HepG2 (cell line): Measurements from ENCODE around the gene ATP6V0D1. TPM values are rescaled to one million over a fixed set of nuclear protein-coding genes. Genes with fewer than 3 reads are reported as not detected.

Experiments
- ATAC-seq: fragments of 200-7000 bp; cut with Tn5 transposase; 3 replicates; pipeline ENCODE4 v1.9.1; 2020; ENCODE audit warnings: mild to moderate bottlenecking, moderate library complexity
- BruUV-seq: library from RNA; stranded (reverse); fragments of 400-500 nt; replicated peaks from 2 replicates; lab custom pipeline; 2021; lab: Mats Ljungman, UMichigan
- CTCF ChIA-PET: fragments of 300-600 bp; formaldehyde crosslinking; extraction: SDS; loops from one replicate; lab custom pipeline; 2021; ENCODE audit warnings: low total read pairs, inconsistent platforms, low intra/inter-chr PET ratio; lab: Yijun Ruan, JAX
- POLR2A ChIA-PET: fragments of 350-600 bp; sonication (Branson Sonifier 250); formaldehyde crosslinking; loops from one replicate; lab custom pipeline; 2020; ENCODE audit warnings: antibody characterized with exemption, inconsistent platforms; lab: Yijun Ruan, JAX
- DNase-seq: peaks from one replicate; pipeline ENCODE4 v3.0.0-alpha.2; 2015; ENCODE audit warnings: low spot score
- FAIRE-seq: peaks from 3 replicates; lab custom pipeline; 2011; peaks lifted over from hg19 to GRCh38; lab: Jason Lieb, UNC
- H2AFZ ChIP-seq: one replicate; pipeline ENCODE4 v1.6.1; 2011; ENCODE audit warnings: low read length, inconsistent platforms
- H3K27ac ChIP-seq: fragments of 300-600 bp; 3 replicates; pipeline ENCODE4 v1.8.0; 2011; ENCODE audit warnings: mixed run types, mild to moderate bottlenecking, mixed read lengths, low read length, inconsistent platforms; ENCODE audit not compliant: insufficient read depth; ENCODE audit errors: extremely low read length
- H3K27me3 ChIP-seq, 2 experiments: fragments of 200-600 bp in 1 of 2; 2 replicates in 1 of 2; 3 replicates in 1 of 2; pipeline versions ENCODE4 v1.6.0 to v1.8.0; 2011; ENCODE audit warnings: low read length in 2 of 2, mild to moderate bottlenecking in 2 of 2, moderate library complexity in 2 of 2, inconsistent platforms in 1 of 2; ENCODE audit not compliant: insufficient read depth in 2 of 2, control insufficient read depth in 1 of 2
- H3K36me3 ChIP-seq, 2 experiments: fragments of 200-600 bp in 1 of 2; replicated peaks in 1 of 2; 2 replicates in 1 of 2; 3 replicates in 1 of 2; pipeline versions ENCODE4 v1.5.1 to v1.8.0; 2011; ENCODE audit warnings: low read length in 2 of 2, inconsistent platforms in 1 of 2; ENCODE audit not compliant: insufficient read depth in 2 of 2, control insufficient read depth in 1 of 2
- H3K4me1 ChIP-seq: 2 replicates; pipeline ENCODE4 v1.5.1; 2012; ENCODE audit warnings: low read length, inconsistent platforms; ENCODE audit not compliant: insufficient read depth
- H3K4me2 ChIP-seq: 2 replicates; pipeline ENCODE4 v1.6.0; 2011; ENCODE audit warnings: low read depth, low read length, inconsistent platforms
- H3K4me3 ChIP-seq, 3 experiments: fragments of 200-600 bp in 1 of 3; sonication (generic), shearing (Covaris generic) in 1 of 3; replicated peaks in 1 of 3; 2 replicates each; pipeline ENCODE4 v1.5.1; 2011 to 2016; ENCODE audit warnings: low read length in 3 of 3, inconsistent platforms in 2 of 3, low read depth in 2 of 3, mild to moderate bottlenecking in 2 of 3, control low read depth in 1 of 3, mixed read lengths in 1 of 3; ENCODE audit not compliant: insufficient read depth in 1 of 3
- H3K79me2 ChIP-seq: one replicate; pipeline ENCODE4 v1.6.1; 2011; ENCODE audit warnings: low read length, inconsistent platforms; ENCODE audit not compliant: insufficient read depth
- H3K9ac ChIP-seq: 2 replicates; pipeline ENCODE4 v1.6.0; 2011; ENCODE audit warnings: mild to moderate bottlenecking, low read depth, low read length, inconsistent platforms; ENCODE audit not compliant: insufficient read depth
- H3K9me3 ChIP-seq: 2 replicates; pipeline ENCODE4 v1.5.1; 2012; ENCODE audit warnings: mild to moderate bottlenecking, low read length
- H4K20me1 ChIP-seq: 2 replicates; pipeline ENCODE4 v1.6.0; 2011; ENCODE audit warnings: inconsistent platforms, mild to moderate bottlenecking, low read length, moderate library complexity; ENCODE audit not compliant: insufficient read depth
- AGO1 ChIP-seq: fragments of 200-400 bp; formaldehyde crosslinking; IDR thresholded peaks from 2 replicates; pipeline ENCODE4 v1.6.1; 2017; ENCODE audit warnings: mild to moderate bottlenecking, low read depth, low read length, moderate library complexity; ENCODE audit not compliant: poor library complexity, severe bottlenecking
- BHLHE40 ChIP-seq: IDR thresholded peaks from 2 replicates; pipeline ENCODE4 v1.6.1; 2011; ENCODE audit warnings: low read length, improper control_type of control experiment
- CERS6 ChIP-seq: sonication (generic); formaldehyde crosslinking; IDR thresholded peaks from 2 replicates; pipeline ENCODE4 v1.5.0; 2020; ENCODE audit warnings: missing genetic modification reagents
- GLMP ChIP-seq: sonication (generic); formaldehyde crosslinking; IDR thresholded peaks from 2 replicates; pipeline ENCODE4 v1.9.0; 2021; ENCODE audit warnings: missing genetic modification reagents, mild to moderate bottlenecking, borderline replicate concordance
- HNF4G ChIP-seq, 2 experiments: sonication (generic) in 1 of 2; formaldehyde crosslinking in 1 of 2; IDR thresholded peaks; 2 replicates each; pipeline versions ENCODE4 v1.4.0 to v1.6.1; 2011 to 2020; ENCODE audit warnings: borderline replicate concordance in 2 of 2, low read depth in 2 of 2, mild to moderate bottlenecking in 2 of 2, low read length in 1 of 2, missing genetic modification reagents in 1 of 2, moderate library complexity in 1 of 2
- MAFG ChIP-seq: sonication (generic); formaldehyde crosslinking; IDR thresholded peaks from 2 replicates; pipeline ENCODE4 v1.5.1; 2020; ENCODE audit warnings: mild to moderate bottlenecking, missing genetic modification reagents
- NR2F1 ChIP-seq, 2 experiments: fragments of 450-650 bp in 1 of 2; formaldehyde crosslinking in 1 of 2; IDR thresholded peaks; 2 replicates each; pipeline versions ENCODE4 v1.5.0 to v1.6.1; 2016 to 2020; ENCODE audit warnings: mild to moderate bottlenecking in 1 of 2, missing compliant biosample characterization in 1 of 2, missing genetic modification reagents in 1 of 2, moderate library complexity in 1 of 2
- PRPF4 ChIP-seq: fragments of 200-400 bp; formaldehyde crosslinking; IDR thresholded peaks from 2 replicates; pipeline ENCODE4 v1.6.1; 2016; ENCODE audit warnings: low read length, low read depth; ENCODE audit not compliant: poor library complexity, severe bottlenecking
- SRSF1 ChIP-seq: fragments of 200-400 bp; formaldehyde crosslinking; optimal IDR thresholded peaks from 2 replicates; pipeline ENCODE3; 2017; ENCODE audit warnings: mild to moderate bottlenecking, low read depth, low read length, moderate library complexity
- SYNCRIP ChIP-seq: fragments of 200-400 bp; formaldehyde crosslinking; IDR thresholded peaks from 2 replicates; pipeline ENCODE4 v1.6.1; 2018; ENCODE audit warnings: mild to moderate bottlenecking, low read depth, low read length; ENCODE audit not compliant: insufficient read depth
- ZGPAT ChIP-seq: IDR thresholded peaks from 2 replicates; pipeline ENCODE4 v1.6.1; 2016; ENCODE audit warnings: mild to moderate bottlenecking
- ZNF282 ChIP-seq: fragments of 450-650 bp; IDR thresholded peaks from 2 replicates; pipeline ENCODE4 v1.6.1; 2018; ENCODE audit not compliant: partially characterized antibody
- ZNF678 ChIP-seq: sonication (generic); formaldehyde crosslinking; IDR thresholded peaks from 2 replicates; pipeline ENCODE4 v1.4.0; 2020; ENCODE audit warnings: mild to moderate bottlenecking, missing genetic modification reagents
- WGBS: methylation state at CpG from one replicate; pipeline ENCODE4 v1.1.6; 2017; ENCODE audit warnings: low lambda C conversion rate; 5-methylcytosine and 5-hydroxymethylcytosine counted together
- in situ Hi-C: cut with HindIII; loops from 2 replicates; pipeline ENCODE4 v1.10.0; 2017; ENCODE audit warnings: low pct_unique_long_range_greater_than_20kb; ENCODE audit not compliant: extremely low pct_ligation_motif_present
- intact Hi-C: fragments of 100-400 bp; cut with micrococcal nuclease; formaldehyde crosslinking; loops from one replicate; pipeline ENCODE4 v1.10.0; 2022; ENCODE audit not compliant: unreplicated experiment
- polyA plus RNA-seq, 8 experiments: library from polyadenylated mRNA; depleted of rRNA in 3 of 8; stranded (reverse) in 7 of 8; unstranded in 1 of 8; fragments of >200 nt; fragmentation: Illumina TruSeq in 4 of 8; extraction: Trizol in 4 of 8; gene quantifications; 2 replicates each; pipeline versions ENCODE4 v1.2.1 to v1.2.3, GENCODE V29; 2011 to 2016; ENCODE audit warnings: low read depth in 4 of 8, missing spikeins in 1 of 8, mixed read lengths in 1 of 8; ENCODE audit not compliant: insufficient read depth in 1 of 8
- total RNA-seq, 5 experiments: library from RNA; depleted of rRNA; stranded (reverse); fragments of >200 nt; fragmentation: Illumina TruSeq; extraction: Trizol; gene quantifications; 2 replicates each; pipeline ENCODE4 v1.2.3, GENCODE V29; 2016; ENCODE audit warnings: low read depth in 1 of 5

Gene ATP6V0D1
- total and polyA plus RNA-seq, 2 of the 13 experiments (the other 11 are each of a cell fraction or from before 2014, with no cell fraction given): 51.1 to 61.3 TPM

GRCh38 chr16:67521095-67521804 is 40.3 kb upstream of the ATP6V0D1 start:
- no peaks in the 10 kb centered on the region for H3K79me2 ChIP-seq
- DNase-seq (peak; percentile 95), ATAC-seq (peak; percentile 89), FAIRE-seq (peak; percentile 99)
- no peaks in the 10 kb centered on the region for H3K36me3 ChIP-seq
- in situ Hi-C loops (no loop called here), intact Hi-C loops (loop anchor here (1.0 kb wide), 3 partner anchors 41 to 147 kb away; partner anchors contain the start of gene CTCF)
- 1% methylated on average over 22 of the region's 25 CpGs for WGBS
- CTCF ChIA-PET: interaction anchor here (0.5 to 2.9 kb wide), 18 partner anchors 9 to 593 kb away, joined by 3 to 118 read pairs (median 8); partner anchors contain the start of genes ATP6V0D1, C16orf86, CARMIL2 and CTCF
- no peaks in the 10 kb centered on the region for H3K9me3 ChIP-seq
- H3K4me3 ChIP-seq: peak overlapping the region; percentile 63 to 84 (median 75)
- BruUV-seq: no TSS peak
- peak overlapping the region; percentile 94 for H3K4me2 ChIP-seq
- no peaks in the 10 kb centered on the region for H4K20me1 ChIP-seq
- peaks cover 54% of the 10 kb centered on the region for H3K4me1 ChIP-seq
- peak overlapping the region; percentile 36 for H3K9ac ChIP-seq
- H2AFZ ChIP-seq: no peak overlapping the region
- H3K27ac ChIP-seq: peak overlapping the region; percentile 37
- H3K27me3 ChIP-seq: peaks cover 9 to 38% of the 10 kb centered on the region in 2 experiments; a peak in 4 of 5 replicates
- POLR2A ChIA-PET: interaction anchor here (0.6 to 2.0 kb wide), 12 partner anchors 8 to 532 kb away, joined by 3 to 10 read pairs (median 4); partner anchors contain the start of genes ACD, ATP6V0D1, ENKD1 and HSD11B2
- TF ChIP-seq HNF4G (IDR thresholded peaks at IDR 0.05; ENCODE audit: borderline replicate concordance, low read depth, low read length) (no peak), HNF4G (CRISPR knock-in tag; IDR thresholded peaks at IDR 0.05; ENCODE audit: borderline replicate concordance, low read depth) (no peak), AGO1 (no peak), SYNCRIP (no peak), CERS6 (CRISPR knock-in tag) (no peak), GLMP (CRISPR knock-in tag) (no peak), MAFG (CRISPR knock-in tag) (no peak), ZNF282 (no peak), BHLHE40 (no peak), ZNF678 (CRISPR knock-in tag) (no peak), SRSF1 (no peak), PRPF4 (no peak), NR2F1 (CRISPR knock-in tag; IDR thresholded peaks at IDR 0.05) (no peak), ZGPAT (peak; percentile 74)
